Nephron (organoid): ENCODE measurements around the gene IL13RA2.
A peak's percentile ranks its signal among the peaks of the same experiment; 100 is the strongest.

Experiments used
- H3K27ac Mint-ChIP-seq, 3 experiments: 2 replicates each; pipeline ENCODE4 v1.8.0; 2020; ENCODE audit warnings: mixed read lengths in 3 of 3, mild to moderate bottlenecking in 2 of 3, moderate library complexity in 1 of 3
- H3K27me3 Mint-ChIP-seq: 2 replicates; pipeline ENCODE4 v1.8.0; 2021; ENCODE audit warnings: low read depth, mild to moderate bottlenecking, moderate library complexity, mixed read lengths
- H3K36me3 Mint-ChIP-seq: 2 replicates; pipeline ENCODE4 v1.8.0; 2020; ENCODE audit warnings: low read depth, mixed read lengths
- H3K4me1 Mint-ChIP-seq: 2 replicates; pipeline ENCODE4 v1.8.0; 2020; ENCODE audit warnings: mixed read lengths
- H3K4me3 Mint-ChIP-seq, 3 experiments: 2 replicates each; pipeline ENCODE4 v1.8.0; 2020; ENCODE audit warnings: mild to moderate bottlenecking in 3 of 3, mixed read lengths in 3 of 3, moderate library complexity in 2 of 3
- H3K9me3 Mint-ChIP-seq: 2 replicates; pipeline ENCODE4 v1.8.0; 2020; ENCODE audit warnings: mixed read lengths
- CTCF ChIP-seq, 3 experiments: fragments of 200-600 bp; sonication (generic); IDR thresholded peaks; one replicate each; pipeline ENCODE4 v1.5.0; 2021; ENCODE audit warnings: antibody characterized with exemption in 3 of 3; ENCODE audit not compliant: unreplicated experiment in 3 of 3

Gene IL13RA2

GRCh38 chrX:114959729-114960128, 57.7 kb downstream of the IL13RA2 start:
- peak in 2 of 3 experiments; percentile 53 to 69 for TF ChIP-seq CTCF (IDR thresholded peaks at IDR 0.05; ENCODE audit: unreplicated experiment in 3 of 3)
- Mint-ChIP-seq H3K27ac (no peak overlapping the region), H3K36me3 (no peaks in the 10 kb centered on the region), H3K27me3 (no peaks in the 10 kb centered on the region), H3K4me1 (no peaks in the 10 kb centered on the region), H3K4me3 (no peak overlapping the region), H3K9me3 (no peaks in the 10 kb centered on the region)
